ENCODE results near the gene PARP12. TPM values are rescaled to one million over a fixed set of nuclear protein-coding genes. Genes with fewer than 3 reads are reported as not detected.

The PARP12 gene
- total RNA-seq, 1 donor from 2014 or later, result 3.4 TPM

- Mint-ChIP-seq H3K27me3 (peaks cover 11% of the 10 kb centered on the region), H3K4me1 (ENCODE audit: low read depth) (peaks cover 1% of the 10 kb centered on the region), H3K4me3 (ENCODE audit: low read depth) (no peak overlapping the region), H3K27ac (peak overlapping the region; percentile 62), H3K9me3 (ENCODE audit: low read depth) (no peaks in the 10 kb centered on the region), H3K36me3 (ENCODE audit: insufficient read depth) (no peaks in the 10 kb centered on the region)
- TF ChIP-seq CTCF (IDR thresholded peaks at IDR 0.05; ENCODE audit: unreplicated experiment), result peak; percentile 53
- DNase-seq (ENCODE audit: low spot score, unreplicated experiment), result no peak
These were observed 16.4 kb upstream of the PARP12 start for GRCh38 chr7:140079121-140079536.

GRCh38 chr7:140078392-140078791, 15.6 kb upstream of the PARP12 start:
- Mint-ChIP-seq H3K27me3 (peaks cover 11% of the 10 kb centered on the region), H3K36me3 (ENCODE audit: insufficient read depth) (no peaks in the 10 kb centered on the region), H3K9me3 (ENCODE audit: low read depth) (no peaks in the 10 kb centered on the region), H3K27ac (no peak overlapping the region), H3K4me3 (ENCODE audit: low read depth) (no peak overlapping the region), H3K4me1 (ENCODE audit: low read depth) (peaks cover 1% of the 10 kb centered on the region)
- no peak for TF ChIP-seq CTCF (IDR thresholded peaks at IDR 0.05; ENCODE audit: unreplicated experiment)
- no peak for DNase-seq (ENCODE audit: low spot score, unreplicated experiment)

- H3K4me3 Mint-ChIP-seq (ENCODE audit: low read depth), result no peak overlapping the region
- H3K36me3 Mint-ChIP-seq (ENCODE audit: insufficient read depth), result no peaks in the 10 kb centered on the region
- TF ChIP-seq CTCF (IDR thresholded peaks at IDR 0.05; ENCODE audit: unreplicated experiment), result no peak
- peaks cover 3% of the 10 kb centered on the region for H3K27me3 Mint-ChIP-seq
- H3K27ac Mint-ChIP-seq, result no peak overlapping the region
- no peaks in the 10 kb centered on the region for H3K9me3 Mint-ChIP-seq (ENCODE audit: low read depth)
- no peaks in the 10 kb centered on the region for H3K4me1 Mint-ChIP-seq (ENCODE audit: low read depth)
- DNase-seq (ENCODE audit: low spot score, unreplicated experiment), result no peak
These were observed 12.0 kb upstream of the PARP12 start for GRCh38 chr7:140074780-140075179.

- no peak for DNase-seq (ENCODE audit: low spot score, unreplicated experiment)
- no peak overlapping the region for H3K27ac Mint-ChIP-seq
- no peak overlapping the region for H3K4me3 Mint-ChIP-seq (ENCODE audit: low read depth)
- no peaks in the 10 kb centered on the region for H3K4me1 Mint-ChIP-seq (ENCODE audit: low read depth)
- peaks cover 20% of the 10 kb centered on the region for H3K9me3 Mint-ChIP-seq (ENCODE audit: low read depth)
- peaks cover 5% of the 10 kb centered on the region for H3K27me3 Mint-ChIP-seq
- TF ChIP-seq CTCF (IDR thresholded peaks at IDR 0.05; ENCODE audit: unreplicated experiment), result no peak
- H3K36me3 Mint-ChIP-seq (ENCODE audit: insufficient read depth), result peaks cover 4% of the 10 kb centered on the region
These were observed 7.8 kb upstream of the PARP12 start for GRCh38 chr7:140070546-140070945.

- H3K36me3 Mint-ChIP-seq (ENCODE audit: insufficient read depth), result peaks cover 4% of the 10 kb centered on the region
These were observed 6.7 kb upstream of the PARP12 start for GRCh38 chr7:140069298-140069949.

More at GRCh38 chr7:140069298-140069949, 6.7 kb upstream of the PARP12 start:
- Mint-ChIP-seq H3K27ac (no peak overlapping the region), H3K27me3 (peaks cover 6% of the 10 kb centered on the region), H3K9me3 (ENCODE audit: low read depth) (peaks cover 20% of the 10 kb centered on the region), H3K4me1 (ENCODE audit: low read depth) (no peaks in the 10 kb centered on the region), H3K4me3 (ENCODE audit: low read depth) (no peak overlapping the region)
- TF ChIP-seq CTCF (IDR thresholded peaks at IDR 0.05; ENCODE audit: unreplicated experiment), result no peak
- no peak for DNase-seq (ENCODE audit: low spot score, unreplicated experiment)
